ENCODE data around the gene RPS6KB1.
"Not testable (repeated sequence)": the region's sequence is repeated elsewhere in the genome, so short reads cannot be mapped to it uniquely, and the experiment has no call there.

DNA sequence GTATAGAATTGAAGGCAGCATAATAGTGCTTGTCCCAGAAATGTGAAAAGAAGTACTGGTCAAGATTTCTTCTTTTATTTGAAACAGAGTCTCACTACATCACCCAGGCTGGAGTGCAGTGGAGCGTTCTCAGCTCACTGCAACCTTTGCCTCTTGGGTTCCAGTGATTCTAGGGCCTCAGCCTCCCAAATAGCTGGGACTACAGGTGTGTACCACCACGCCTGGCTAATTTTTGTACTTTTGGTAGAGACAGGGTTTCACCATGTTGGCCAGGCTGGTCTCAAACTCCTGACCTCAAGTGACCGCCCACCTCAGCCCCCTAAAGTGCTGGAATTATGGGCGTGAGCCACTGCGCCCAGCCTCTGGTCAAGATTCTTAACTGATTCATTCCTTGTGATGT, 27.7 kb downstream of the RPS6KB1 start:
- not testable (repeated sequence) for TF ChIP-seq EZH2 (IDR thresholded peaks at IDR 0.05; ENCODE audit: low read length)
- TF ChIP-seq, protein P1, sequence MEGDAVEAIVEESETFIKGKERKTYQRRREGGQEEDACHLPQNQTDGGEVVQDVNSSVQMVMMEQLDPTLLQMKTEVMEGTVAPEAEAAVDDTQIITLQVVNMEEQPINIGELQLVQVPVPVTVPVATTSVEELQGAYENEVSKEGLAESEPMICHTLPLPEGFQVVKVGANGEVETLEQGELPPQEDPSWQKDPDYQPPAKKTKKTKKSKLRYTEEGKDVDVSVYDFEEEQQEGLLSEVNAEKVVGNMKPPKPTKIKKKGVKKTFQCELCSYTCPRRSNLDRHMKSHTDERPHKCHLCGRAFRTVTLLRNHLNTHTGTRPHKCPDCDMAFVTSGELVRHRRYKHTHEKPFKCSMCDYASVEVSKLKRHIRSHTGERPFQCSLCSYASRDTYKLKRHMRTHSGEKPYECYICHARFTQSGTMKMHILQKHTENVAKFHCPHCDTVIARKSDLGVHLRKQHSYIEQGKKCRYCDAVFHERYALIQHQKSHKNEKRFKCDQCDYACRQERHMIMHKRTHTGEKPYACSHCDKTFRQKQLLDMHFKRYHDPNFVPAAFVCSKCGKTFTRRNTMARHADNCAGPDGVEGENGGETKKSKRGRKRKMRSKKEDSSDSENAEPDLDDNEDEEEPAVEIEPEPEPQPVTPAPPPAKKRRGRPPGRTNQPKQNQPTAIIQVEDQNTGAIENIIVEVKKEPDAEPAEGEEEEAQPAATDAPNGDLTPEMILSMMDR (optimal IDR thresholded peaks at IDR 0.05 in 1 of 3, IDR thresholded peaks at IDR 0.05 in 1 of 3, conservative IDR thresholded peaks at IDR 0.05 in 1 of 3; ENCODE audit: extremely low read depth in 1 of 3, insufficient read depth in 2 of 3, low read length in 3 of 3): not testable (repeated sequence)
